HG03175 (cell line): Measurements from ENCODE around the gene DHX35.
A peak's percentile ranks its signal among the peaks of the same experiment; 100 is the strongest.
"Not testable (repeated sequence)": the region's sequence is repeated elsewhere in the genome, so short reads cannot be mapped to it uniquely, and the experiment has no call there.

Experiments used
- ATAC-seq: cut with Tn5 transposase; IDR thresholded peaks from one replicate; pipeline ENCODE4 v1.9.1; 2021; ENCODE audit warnings: mild to moderate bottlenecking, moderate library complexity; ENCODE audit not compliant: unreplicated experiment

DHX35 gene

DNA sequence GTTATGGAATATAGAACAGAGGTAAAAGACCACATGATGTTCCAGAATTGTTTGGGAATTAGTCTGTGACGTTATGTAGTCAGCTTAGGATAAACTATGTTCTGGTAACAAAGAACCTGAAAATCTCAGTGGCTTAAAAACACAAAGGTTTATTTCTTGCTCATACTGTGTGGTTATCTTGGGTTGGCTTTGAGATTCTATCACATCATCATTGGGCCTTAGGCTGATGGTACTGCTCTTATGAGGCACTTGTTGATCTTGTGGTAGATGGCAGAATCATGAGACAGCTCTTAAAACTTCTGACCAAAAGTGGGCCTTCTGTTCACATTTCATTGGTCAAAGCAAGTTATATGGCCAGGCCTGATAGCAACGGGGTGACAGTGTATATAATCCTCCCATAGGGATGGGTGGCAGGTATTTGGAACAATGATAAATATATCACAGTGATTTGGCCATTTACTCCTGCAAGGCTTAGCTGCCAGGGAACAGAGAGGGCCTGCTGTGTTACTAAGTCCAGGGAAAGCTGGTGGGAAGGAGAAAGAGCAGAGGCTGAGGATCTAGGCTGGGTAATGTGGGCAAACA lies 13.5 kb downstream of the DHX35 start:
- ATAC-seq: no peak

DNA sequence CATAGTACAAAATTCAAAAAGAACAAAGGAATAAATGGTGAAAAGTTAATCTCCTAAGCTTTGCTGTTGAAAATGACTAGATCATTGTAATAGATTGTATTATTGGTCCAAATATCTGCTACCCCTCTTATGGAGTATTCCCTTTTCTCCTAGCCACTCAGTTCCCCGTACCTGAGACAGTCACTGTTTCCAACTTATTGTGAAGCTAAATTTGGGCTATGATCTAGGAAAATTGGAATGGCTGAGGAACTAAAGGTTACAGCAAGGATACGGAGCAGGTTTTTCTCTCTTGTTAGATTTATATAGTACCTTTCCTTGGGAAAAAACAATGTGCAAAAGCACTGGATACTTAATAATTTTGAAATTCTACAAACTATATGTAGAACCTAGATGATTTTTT lies 17.3 kb downstream of the DHX35 start:
- no peak for ATAC-seq

DNA sequence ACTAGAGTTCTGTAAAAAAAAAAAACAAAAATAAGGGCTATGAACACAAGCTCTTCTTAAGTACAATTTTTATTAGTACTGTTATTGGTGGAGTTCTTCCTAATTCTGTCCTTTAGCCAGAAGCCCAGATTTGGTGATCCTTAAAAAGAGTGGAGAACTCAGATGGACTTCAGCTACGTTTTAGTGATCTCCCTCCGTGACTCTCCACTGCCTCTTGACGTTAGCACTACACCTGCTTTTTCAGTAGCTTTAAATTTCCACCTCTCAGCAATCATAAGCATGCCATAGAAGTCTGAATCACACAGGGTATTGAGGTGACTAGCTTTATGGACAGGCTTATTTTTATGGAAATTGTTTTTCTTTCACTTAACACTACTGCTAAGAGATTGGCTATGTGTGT lies 17.7 kb downstream of the DHX35 start:
- no peak for ATAC-seq

DNA sequence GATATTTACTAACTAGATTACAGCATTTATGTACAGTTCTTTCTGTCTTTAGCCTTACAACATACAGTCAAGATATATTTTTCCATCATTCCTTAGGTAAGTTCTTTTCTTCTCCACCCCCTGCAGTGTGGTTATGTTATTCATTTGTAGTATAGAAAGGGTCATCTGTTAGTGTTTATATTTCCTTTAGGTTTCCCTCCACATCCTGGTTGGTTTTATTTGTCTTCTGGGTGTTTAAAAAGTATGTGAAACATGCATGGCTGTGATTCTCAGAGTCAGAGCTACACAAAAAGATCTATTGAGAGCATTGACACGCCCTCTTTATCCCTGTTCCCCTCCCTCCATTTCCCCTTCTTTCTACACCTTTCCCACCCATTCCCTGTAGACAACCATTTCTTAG lies 20.1 kb downstream of the DHX35 start:
- no peak for ATAC-seq

GRCh38 chr20:38985060-38985459 lies 22.9 kb downstream of the DHX35 start:
- no peak for ATAC-seq

- no peak for ATAC-seq
Observed at GRCh38 chr20:38985603-38986170, 23.5 kb downstream of the DHX35 start.

DNA sequence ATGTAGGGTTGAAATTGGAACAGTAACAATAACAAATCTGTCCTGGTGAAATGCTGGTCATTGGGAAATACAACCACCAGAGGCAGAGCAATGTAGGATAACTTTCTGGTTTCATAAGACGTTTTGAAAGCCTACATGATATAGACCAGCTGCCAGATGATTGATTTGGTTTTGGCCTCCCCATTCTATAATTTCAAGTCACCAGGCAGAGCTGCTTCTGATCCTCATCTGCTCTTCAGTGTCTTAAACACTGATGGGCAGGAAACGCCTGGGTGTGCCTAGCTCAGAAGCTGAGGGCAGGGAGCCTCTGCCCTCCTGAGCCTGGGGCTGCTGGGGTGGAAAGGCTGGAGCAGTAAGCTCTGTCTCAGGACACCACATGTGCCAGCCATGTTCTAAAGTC lies 24.5 kb downstream of the DHX35 start:
- no peak for ATAC-seq

DNA sequence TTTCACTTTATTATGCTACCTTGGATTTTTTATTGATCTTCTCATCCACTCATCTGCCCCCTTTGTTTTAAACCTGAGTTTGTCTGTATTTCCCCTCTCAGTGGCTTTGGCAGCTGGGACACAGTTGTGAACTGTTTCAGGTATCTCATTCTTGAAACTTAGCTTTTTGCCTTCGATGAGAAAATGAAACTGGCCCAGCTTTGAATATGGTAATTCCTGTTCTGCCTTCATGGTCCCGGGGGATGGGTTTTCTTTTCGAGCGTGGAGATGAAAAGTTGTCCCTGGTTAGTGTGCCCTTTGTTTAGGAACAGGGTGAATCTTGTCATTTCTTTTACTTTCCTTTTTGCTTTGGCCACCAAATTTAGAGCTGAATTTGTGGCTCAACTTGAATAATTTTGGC lies 25.6 kb downstream of the DHX35 start:
- peak; percentile 71 for ATAC-seq

DNA sequence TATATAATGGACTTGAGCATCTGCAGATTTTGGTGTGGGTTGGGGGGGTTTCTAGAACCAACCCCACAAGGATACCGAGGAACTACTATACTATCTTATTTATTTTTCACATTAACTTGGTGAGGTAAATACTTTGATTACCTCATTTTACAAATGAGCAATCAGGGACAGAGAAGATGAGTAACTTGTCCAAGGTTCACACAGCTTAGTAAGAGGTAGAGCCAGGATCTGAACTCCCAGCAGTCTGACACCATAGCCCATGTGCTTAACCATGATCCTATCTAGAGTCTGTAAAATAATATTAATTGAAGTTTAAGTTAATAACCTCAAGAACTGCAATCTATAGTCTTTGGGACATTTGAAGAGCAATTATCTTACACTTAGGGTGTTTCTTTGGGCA lies 28.6 kb downstream of the DHX35 start:
- ATAC-seq: no peak

DNA sequence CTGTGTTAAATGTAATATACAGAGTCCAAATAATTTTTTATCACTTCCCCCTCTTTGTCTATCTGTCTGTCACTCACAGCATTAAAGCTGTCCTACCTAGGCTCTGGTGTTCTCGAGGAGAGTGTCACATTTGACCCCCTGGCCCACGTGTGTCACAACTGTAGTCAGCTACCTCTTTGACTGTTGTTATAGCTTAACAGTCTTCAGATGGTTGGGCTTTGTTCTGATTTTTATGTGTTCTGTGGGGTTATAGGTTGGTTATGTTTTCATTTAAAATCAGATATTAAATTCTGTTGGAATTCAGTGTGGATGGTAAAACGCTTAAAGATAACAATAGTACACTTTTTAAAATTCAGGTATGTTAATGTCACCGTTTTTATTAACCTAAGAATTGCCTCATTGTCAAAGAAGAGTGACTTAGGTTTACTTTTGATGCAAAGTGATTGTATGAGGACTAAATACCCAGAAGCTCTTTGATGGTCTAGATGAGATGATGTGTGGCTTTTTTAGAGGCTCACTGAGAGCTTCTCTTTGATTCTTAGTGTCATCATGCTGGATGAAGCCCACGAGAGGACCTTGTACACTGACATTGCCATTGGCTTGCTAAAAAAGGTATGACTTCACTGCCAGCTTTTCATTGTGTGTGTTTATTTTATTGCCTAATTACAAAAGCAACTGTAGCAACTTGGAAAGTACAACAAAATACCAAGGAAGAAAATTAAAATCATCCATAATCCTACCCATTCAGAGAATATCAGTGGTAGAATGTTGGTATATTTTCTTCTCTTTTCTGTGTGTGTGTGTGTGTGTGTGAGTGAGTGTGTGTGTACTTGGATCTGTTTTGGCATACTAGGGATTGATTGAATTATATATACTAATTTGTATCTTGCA lies 29.9 kb downstream of the DHX35 start:
- no peak for ATAC-seq

DNA sequence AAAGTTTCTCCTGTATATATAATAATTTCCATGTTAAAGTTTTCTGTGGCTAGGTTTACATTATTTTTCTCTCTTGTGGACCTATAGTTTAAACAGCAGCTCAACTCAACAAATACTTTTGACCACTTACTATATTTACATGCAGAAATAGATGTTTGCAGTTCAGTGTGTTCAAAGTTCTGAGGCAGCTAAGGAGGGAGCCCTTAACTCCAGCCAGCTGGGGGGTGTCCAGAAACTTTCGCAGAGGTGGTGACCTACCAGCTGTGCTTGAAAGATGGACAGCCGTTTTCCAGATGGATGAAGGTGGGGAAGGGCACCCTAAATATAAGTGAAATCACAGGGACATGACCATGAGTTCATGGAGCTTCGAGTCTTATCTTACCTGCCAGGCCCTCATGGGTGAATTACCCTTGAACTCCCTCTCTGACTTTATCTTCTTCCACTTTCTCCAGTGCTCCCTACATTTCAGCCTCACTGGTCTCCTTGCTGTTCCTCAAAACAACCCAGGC lies 33.4 kb downstream of the DHX35 start:
- ATAC-seq: no peak

- not testable (repeated sequence) for ATAC-seq
Observed at GRCh38 chr20:38996866-38997265, 34.7 kb downstream of the DHX35 start.

DNA sequence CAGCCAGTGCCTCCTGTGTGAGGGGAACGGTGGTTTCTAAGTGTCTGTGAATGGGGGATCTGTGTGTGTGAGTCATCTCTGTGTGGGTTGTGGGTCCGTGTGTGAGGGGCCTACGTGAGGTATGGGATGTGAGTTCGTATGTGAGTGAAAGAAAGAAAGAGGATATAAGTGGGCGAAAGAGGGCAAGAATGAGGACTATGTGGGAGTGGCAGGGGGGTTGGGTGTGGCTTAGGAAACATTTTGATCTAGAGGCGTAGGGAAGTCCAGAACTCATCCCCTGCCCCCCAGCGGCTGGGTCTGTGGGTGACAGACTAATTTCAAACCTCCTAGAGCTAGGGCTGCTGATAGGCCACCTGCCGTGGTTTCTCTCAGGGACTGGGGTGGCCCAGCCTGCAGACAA lies 35.5 kb downstream of the DHX35 start:
- ATAC-seq: peak; percentile 84

GRCh38 chr20:38999217-38999616 lies 37.1 kb downstream of the DHX35 start:
- no peak for ATAC-seq

- ATAC-seq: no peak
Observed at GRCh38 chr20:38999965-39000910, 38.1 kb downstream of the DHX35 start.

- ATAC-seq: no peak
Observed at GRCh38 chr20:39004508-39004907, 42.4 kb downstream of the DHX35 start.

DNA sequence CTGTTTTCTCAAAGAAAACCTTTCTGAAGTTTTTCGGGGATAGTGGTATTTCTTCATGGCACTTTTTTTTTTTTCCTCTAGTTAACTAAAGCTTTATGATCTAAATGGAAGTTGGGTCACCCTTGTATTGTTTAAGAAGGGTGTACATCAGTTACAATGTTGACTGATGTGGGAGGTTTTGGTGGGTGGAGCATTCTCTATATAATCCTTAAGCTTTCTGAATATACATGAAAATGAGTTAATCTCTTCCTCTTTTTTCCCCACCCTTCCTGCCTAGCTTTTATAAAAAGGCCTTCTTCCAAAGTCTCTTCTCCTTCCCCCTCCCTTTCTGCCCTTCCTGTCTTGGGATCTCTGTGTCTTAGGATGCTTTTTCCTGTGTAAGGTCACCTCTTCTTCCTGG lies 47.2 kb downstream of the DHX35 start:
- ATAC-seq: no peak

DNA sequence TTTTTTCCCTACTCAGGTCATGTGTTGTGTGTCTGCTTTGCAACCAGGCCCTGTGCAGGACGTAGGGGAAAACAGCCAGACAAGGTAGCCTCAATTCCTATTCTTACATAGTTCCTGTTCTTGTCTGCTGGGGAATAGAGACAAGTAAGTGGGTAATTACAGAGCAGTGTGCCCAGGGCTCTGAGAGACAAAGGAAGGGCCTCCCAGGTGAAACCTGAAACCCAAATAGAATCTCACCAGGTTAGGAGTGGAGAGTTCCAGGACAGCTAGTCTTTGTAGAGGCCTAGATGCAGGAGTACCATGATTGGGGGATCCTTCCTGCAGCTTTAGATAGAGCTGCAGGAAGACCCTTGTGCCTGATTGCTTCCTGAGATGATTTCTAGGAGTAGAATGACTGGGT lies 48.4 kb downstream of the DHX35 start:
- no peak for ATAC-seq

- no peak for ATAC-seq
Observed at GRCh38 chr20:39013662-39014109, 51.5 kb downstream of the DHX35 start.

DNA sequence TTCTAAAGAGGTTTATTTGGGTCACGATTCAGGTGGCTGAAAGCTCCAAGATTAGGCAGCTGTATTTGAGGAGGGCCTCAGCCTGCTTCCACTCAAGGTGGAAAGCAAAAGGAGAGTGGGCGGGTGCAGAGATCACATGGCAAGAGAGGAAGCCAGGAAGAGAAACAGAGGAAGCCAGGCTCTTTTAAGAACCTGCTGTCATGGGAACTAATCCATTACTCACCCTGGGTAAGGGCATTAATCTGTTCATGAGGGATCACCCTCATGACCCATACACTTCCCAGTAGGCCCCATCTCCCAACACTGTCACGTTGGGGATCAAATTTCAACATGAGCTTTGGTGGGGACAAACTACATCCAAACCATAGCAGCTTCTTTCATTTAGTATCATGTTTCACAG lies 53.9 kb downstream of the DHX35 start:
- no peak for ATAC-seq

- no peak for ATAC-seq
Observed at GRCh38 chr20:39016506-39016905, 54.4 kb downstream of the DHX35 start.
